RWPE2 (cell line): Measurements from ENCODE around the gene SMARCA1.

Experiments used
- ATAC-seq: fragments of 200-7000 bp; cut with Tn5 transposase; 3 replicates; pipeline ENCODE4 v1.9.1; 2021; ENCODE audit warnings: low read depth
- DNase-seq: peaks from one replicate; pipeline ENCODE4 v3.0.0-alpha.2; 2020; ENCODE audit warnings: low spot score
- H3K27ac ChIP-seq: fragments of 450-650 bp; 2 replicates; pipeline ENCODE4 v1.5.1; 2017; ENCODE audit warnings: mild to moderate bottlenecking; ENCODE audit not compliant: poor library complexity, severe bottlenecking
- H3K27me3 ChIP-seq: fragments of 250-450 bp; sonication (Bioruptor Pico); 2 replicates; pipeline ENCODE4 v1.5.1; 2021; ENCODE audit warnings: mild to moderate bottlenecking, moderate library complexity; ENCODE audit not compliant: insufficient read depth, poor library complexity, severe bottlenecking
- H3K36me3 ChIP-seq: fragments of 250-450 bp; sonication (Bioruptor Pico); 2 replicates; pipeline ENCODE4 v1.5.1; 2020; ENCODE audit warnings: low read depth, mild to moderate bottlenecking, moderate library complexity
- H3K4me1 ChIP-seq: fragments of 250-450 bp; sonication (Bioruptor Pico); 2 replicates; pipeline ENCODE4 v1.5.1; 2021; ENCODE audit warnings: mild to moderate bottlenecking, moderate library complexity; ENCODE audit not compliant: insufficient read depth, poor library complexity, severe bottlenecking
- H3K4me3 ChIP-seq: fragments of 250-450 bp; sonication (Bioruptor Pico); 2 replicates; pipeline ENCODE4 v1.5.1; 2021; ENCODE audit warnings: mild to moderate bottlenecking, moderate library complexity; ENCODE audit not compliant: severe bottlenecking
- H3K9me3 ChIP-seq: fragments of 250-450 bp; sonication (Bioruptor Pico); 2 replicates; pipeline ENCODE4 v1.5.1; 2021; ENCODE audit warnings: mild to moderate bottlenecking, moderate library complexity; ENCODE audit not compliant: severe bottlenecking
- CTCF ChIP-seq: fragments of 450-650 bp; IDR thresholded peaks from one replicate; pipeline ENCODE4 v1.5.1; 2017; ENCODE audit warnings: mild to moderate bottlenecking, moderate library complexity; ENCODE audit not compliant: poor library complexity, severe bottlenecking

Gene SMARCA1

DNA sequence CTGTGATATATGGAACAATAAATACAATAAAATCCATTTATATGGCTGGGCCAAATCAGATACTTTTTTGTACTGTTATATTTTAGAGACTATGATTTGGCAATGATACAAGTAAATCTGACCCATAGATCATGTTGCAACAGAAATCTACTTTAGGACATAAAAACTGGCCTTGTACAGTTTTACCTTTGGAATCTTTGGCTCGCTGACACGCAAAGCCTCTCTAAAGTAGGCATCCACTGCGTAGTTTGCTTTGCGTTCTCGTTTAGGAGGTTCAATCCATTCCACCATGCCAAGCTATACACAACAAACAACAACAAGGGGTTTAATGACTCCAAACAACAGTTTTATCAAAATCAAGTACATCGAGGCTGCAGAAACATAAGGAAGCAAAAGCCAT, 42.4 kb downstream of the SMARCA1 start:
- no peak for DNase-seq
- no peak overlapping the region for H3K27ac ChIP-seq
- peaks cover 4% of the 10 kb centered on the region; the same call in 1 of the 2 replicates for H3K36me3 ChIP-seq
- H3K4me1 ChIP-seq, result no peaks in the 10 kb centered on the region
- H3K27me3 ChIP-seq, result no peaks in the 10 kb centered on the region
- no peak for ATAC-seq
- no peak for TF ChIP-seq CTCF
- no peaks in the 10 kb centered on the region for H3K9me3 ChIP-seq
- H3K4me3 ChIP-seq, result no peak overlapping the region

DNA sequence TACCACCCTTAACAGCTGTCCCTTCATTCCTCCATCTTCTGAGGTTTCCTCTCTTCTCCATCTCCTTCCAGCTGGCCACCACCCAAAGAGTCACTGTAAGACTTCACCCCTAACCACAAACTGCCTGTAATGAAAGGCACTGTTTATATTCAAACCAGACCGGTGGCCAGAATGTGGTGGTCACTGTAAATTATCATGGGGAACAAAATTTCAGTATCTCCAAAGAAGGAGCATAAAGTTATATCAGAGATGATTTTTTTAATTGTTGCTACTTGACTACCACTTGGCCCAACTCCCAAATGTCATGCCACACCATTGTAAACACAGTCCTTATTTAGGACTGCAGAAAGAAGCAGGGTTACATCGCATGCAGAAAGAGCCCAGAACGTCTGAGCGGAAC, 44.8 kb downstream of the SMARCA1 start:
- H3K4me3 ChIP-seq, result no peak overlapping the region
- no peaks in the 10 kb centered on the region for H3K27me3 ChIP-seq
- H3K27ac ChIP-seq, result no peak overlapping the region
- TF ChIP-seq CTCF, result no peak
- no peaks in the 10 kb centered on the region for H3K4me1 ChIP-seq
- ATAC-seq (no peak), DNase-seq (no peak)
- no peaks in the 10 kb centered on the region for H3K9me3 ChIP-seq
- peaks cover 4% of the 10 kb centered on the region; the same call in 1 of the 2 replicates for H3K36me3 ChIP-seq

DNA sequence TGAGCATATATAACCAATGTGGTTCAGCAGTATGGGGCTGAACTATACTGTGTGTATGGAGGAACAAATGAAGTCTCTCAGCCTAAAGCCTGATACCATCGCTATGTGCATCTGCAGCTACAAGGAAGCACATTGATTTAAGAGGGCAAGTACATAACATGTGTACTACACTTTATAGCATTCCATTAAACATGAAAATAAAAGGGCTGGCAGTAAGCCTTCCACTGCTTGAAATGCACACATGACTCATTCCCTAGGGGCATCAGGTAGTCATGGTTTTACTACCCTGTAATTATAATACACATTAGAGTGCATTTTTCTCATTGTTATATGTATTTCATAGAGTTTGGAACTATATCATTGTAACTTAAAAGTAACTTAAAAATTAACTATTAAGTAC, 51.2 kb downstream of the SMARCA1 start:
- peaks cover 13% of the 10 kb centered on the region for H3K36me3 ChIP-seq
- H3K9me3 ChIP-seq, result no peaks in the 10 kb centered on the region
- peak; percentile 73 for ATAC-seq

DNA sequence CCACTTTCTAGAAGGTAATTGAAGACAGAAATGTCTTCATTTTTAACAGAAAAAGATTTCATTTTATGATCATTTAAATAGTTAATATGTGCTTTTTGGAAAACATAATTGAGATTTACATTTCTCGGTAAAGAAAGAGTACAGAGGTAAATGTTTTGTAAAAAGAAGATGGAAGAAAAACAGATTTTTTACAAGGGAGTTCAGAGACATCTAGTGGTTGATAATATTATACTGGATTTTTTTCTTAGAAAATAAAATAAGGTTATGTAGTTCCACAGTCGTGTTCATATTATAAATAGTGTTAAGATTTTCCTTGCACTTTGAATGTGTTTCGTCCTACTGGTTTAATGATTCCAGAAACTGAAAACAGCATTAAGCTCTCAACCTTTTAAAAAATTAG, 60.6 kb downstream of the SMARCA1 start:
- Histone ChIP-seq H3K36me3 (peaks cover 9% of the 10 kb centered on the region), H3K27me3 (no peaks in the 10 kb centered on the region), H3K4me1 (no peaks in the 10 kb centered on the region), H3K4me3 (no peak overlapping the region), H3K27ac (no peak overlapping the region), H3K9me3 (no peaks in the 10 kb centered on the region)
- ATAC-seq (no peak), DNase-seq (no peak)
- peak; percentile 24 for TF ChIP-seq CTCF

More for the DNA sequence above, 51.2 kb downstream of the SMARCA1 start:
- DNase-seq, result no peak
- no peaks in the 10 kb centered on the region for H3K27me3 ChIP-seq
- H3K4me1 ChIP-seq, result no peaks in the 10 kb centered on the region
- no peak overlapping the region for H3K4me3 ChIP-seq
- H3K27ac ChIP-seq, result no peak overlapping the region
- TF ChIP-seq CTCF, result no peak

- H3K36me3 ChIP-seq, result peaks cover 9% of the 10 kb centered on the region
- ATAC-seq (no peak), DNase-seq (no peak)
- H3K9me3 ChIP-seq, result no peaks in the 10 kb centered on the region
- H3K27ac ChIP-seq, result no peak overlapping the region
- H3K27me3 ChIP-seq, result no peaks in the 10 kb centered on the region
- no peak overlapping the region for H3K4me3 ChIP-seq
- no peaks in the 10 kb centered on the region for H3K4me1 ChIP-seq
- TF ChIP-seq CTCF, result no peak
Measured at GRCh38 chrX:129461801-129462456, 61.4 kb downstream of the SMARCA1 start.
